ENCODE measurements around the gene SERTAD3.
"Not testable (repeated sequence)": the region's sequence is repeated elsewhere in the genome, so short reads cannot be mapped to it uniquely, and the experiment has no call there.

The SERTAD3 gene

DNA sequence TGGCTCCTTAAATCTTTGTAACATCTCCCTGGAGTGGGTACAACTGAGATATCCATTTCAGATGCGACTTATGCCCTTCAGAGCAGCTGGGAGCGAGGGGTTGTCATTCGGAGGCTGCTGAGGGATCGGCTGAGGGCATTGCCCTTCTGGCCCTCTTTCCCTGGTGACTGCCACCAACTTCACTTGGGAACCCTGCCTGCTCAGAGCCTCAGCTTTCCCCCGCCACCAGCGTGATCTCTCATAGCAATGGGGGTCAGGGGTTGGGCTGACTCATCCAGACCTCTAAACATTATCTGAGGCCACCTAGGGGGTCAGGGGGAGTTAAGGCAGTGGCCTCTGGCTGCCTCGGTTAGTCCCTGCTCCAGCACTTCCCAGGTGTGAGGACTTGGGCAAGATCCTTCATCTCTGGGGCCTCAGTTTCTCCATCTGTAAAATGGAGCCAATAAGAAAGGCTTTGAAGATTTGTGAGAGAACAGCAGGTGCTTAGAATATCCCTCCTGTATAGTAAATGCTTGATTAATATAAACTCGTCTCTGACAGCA is 32.1 kb downstream of the SERTAD3 start:
- in situ Hi-C loops (cut with MboI; ENCODE audit: low sequenced_read_pairs), result no loop called here

- in situ Hi-C loops (cut with MboI; ENCODE audit: low sequenced_read_pairs), result no loop called here
Measured at GRCh38 chr19:40411125-40411842, 32.9 kb downstream of the SERTAD3 start.

- in situ Hi-C loops (cut with MboI; ENCODE audit: low sequenced_read_pairs), result no loop called here
Measured at GRCh38 chr19:40410030-40410389, 34.1 kb downstream of the SERTAD3 start.

DNA sequence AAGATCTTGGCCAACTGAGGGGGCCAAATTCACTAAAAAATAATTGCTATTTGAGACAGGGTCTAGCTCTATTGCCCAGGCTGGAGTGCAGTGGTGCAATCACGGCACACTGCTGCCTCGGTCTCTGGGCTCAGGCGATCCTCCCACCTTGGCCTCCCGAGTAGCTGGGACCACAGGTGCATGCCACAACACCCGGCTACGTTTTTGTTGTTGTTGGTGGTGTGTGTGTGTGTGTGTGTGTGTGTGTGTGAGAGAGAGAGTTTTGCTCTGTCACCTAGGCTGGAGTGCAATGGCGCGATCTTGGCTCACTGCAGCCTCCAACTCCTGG is 35.6 kb downstream of the SERTAD3 start:
- in situ Hi-C loops (cut with MboI; ENCODE audit: low sequenced_read_pairs), result not testable (repeated sequence)

DNA sequence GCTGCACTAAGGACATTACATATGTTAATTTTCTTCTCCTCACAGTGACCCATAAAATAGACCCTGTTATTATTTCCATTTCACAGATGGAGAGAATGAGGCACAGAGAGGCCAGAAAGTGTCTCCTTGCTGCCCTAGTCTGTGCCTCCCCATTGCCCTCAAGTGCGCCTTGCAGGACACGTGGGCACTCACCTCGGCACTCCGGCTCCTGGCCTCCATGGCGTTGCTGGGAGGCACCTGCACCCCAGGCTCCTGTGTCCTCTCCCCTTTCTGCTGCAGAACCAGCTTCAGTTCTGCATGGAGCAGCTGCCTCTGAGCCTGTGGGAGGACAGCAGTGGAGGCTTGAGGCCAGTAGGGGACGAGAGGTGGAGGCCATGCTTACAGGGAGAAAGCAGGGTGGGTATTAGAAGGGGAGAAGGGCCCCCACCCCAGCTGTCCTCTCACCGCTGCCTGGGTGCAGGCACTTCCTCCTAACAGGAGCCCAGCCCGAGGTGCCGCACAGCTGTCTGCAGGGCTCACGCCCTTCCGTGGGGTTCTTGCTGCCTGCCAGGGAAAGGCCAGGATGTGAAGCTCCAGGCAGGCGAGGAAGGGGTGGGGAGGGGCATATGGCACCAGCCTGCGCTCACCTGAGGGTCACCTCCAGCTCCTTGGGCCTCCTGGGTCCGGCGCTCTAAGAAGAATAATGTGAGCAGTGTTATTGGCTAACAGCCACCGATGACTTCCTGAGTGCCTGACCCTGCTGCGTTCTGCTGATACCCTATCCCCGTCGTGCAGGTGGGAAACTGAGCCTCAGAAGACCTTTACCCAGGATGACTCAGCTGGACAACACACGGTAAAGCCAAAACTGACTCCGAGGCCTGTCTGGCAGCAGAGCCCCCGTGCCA is 36.2 kb downstream of the SERTAD3 start:
- in situ Hi-C loops (cut with MboI; ENCODE audit: low sequenced_read_pairs), result no loop called here

DNA sequence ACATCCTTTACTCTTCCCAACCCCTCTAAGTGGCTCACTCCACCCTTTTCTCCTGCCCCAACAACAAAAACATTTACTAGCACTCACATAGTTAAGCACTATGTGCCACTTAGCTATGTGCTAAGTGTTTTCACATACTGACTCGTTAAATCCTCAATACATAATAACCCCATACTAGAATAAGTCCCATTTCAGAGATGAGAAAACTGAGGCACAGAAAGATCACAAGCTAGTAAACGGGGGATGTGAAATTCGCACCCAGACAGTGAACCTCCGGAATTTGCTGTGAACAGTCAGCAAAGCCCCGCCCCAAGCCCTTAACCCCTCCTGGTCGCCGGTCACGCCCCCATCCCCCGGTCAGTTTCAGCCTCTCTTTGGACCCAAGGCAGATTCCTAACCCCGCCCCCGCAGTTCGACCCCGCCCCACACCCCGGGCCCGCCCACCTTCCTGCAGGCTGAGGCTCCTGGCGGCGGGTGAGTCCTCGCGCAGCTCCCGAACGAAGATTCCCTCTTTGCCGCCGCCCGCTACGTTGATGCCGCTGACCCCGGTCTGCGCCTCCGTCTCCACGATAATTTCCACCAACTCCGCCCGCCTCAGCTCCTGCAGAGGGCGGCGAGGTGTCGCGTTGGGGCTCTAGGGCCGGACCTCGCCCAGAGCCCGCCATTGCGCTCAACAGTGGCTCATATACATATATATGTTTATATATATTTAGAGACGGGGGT is 40.7 kb downstream of the SERTAD3 start:
- in situ Hi-C loops (cut with MboI; ENCODE audit: low sequenced_read_pairs), result no loop called here

DNA sequence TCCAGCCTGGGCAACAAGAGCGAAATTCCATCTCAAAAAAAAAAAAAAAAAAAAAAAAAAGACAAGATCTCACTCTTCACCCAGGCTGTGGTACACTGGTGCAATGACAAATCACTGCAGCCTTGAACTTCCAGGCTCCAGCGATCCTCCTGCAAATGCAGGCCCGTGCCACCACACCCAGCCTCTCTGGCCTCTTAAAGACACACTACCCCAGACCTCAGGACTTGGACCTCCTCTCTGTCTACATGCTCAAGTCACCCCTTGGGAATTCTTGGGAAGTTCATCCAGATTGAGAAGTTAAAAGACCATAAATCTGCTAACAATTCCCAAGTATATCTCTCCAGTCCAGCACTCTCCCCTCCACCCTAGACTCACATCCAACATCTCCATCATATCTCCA is 43.6 kb downstream of the SERTAD3 start:
- in situ Hi-C loops (cut with MboI; ENCODE audit: low sequenced_read_pairs), result no loop called here

- in situ Hi-C loops (cut with MboI; ENCODE audit: low sequenced_read_pairs), result no loop called here
Measured at GRCh38 chr19:40398417-40399131, 45.6 kb downstream of the SERTAD3 start.

DNA sequence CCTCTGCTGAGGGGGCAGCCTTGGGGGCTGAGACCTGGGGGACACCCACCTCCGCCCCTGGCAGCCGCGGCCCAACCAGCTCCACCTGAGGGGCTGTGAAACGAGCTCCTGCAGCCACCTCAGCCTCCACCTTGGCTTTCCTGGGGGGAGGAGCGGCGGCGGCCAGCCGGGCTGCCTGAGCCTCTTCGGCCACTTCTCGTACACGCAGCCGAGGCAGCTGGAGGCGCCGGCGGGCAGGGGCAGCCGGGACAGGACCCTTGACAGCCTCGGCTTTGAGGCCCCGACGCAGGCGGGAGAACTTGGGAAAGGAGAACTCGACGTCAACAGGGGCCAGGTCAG is 46.6 kb downstream of the SERTAD3 start:
- in situ Hi-C loops (cut with MboI; ENCODE audit: low sequenced_read_pairs), result no loop called here

GRCh38 chr19:40396886-40397567 is 47.1 kb downstream of the SERTAD3 start:
- in situ Hi-C loops (cut with MboI; ENCODE audit: low sequenced_read_pairs), result no loop called here

GRCh38 chr19:40395956-40396355 is 48.2 kb downstream of the SERTAD3 start:
- in situ Hi-C loops (cut with MboI; ENCODE audit: low sequenced_read_pairs), result no loop called here

DNA sequence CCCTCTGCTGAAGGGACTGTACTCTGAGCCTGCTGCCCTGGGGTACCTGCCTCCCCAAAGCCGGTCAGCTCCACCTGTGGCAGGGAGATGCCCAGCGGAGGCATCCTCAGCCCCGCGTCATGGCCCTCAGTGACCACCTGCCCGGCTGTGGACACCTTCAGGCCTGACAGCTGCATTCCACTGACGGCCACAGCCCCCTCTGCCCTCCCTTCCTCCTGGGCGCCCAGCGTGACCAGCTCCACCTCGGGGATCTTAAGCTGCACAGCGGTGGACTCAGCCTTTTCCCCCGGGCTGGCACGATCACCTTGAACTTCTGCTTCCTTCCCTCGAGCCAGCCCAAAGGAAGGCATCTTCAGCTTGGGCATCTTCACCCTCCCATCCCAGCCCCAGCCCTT is 49.3 kb downstream of the SERTAD3 start:
- in situ Hi-C loops (cut with MboI; ENCODE audit: low sequenced_read_pairs), result no loop called here

DNA sequence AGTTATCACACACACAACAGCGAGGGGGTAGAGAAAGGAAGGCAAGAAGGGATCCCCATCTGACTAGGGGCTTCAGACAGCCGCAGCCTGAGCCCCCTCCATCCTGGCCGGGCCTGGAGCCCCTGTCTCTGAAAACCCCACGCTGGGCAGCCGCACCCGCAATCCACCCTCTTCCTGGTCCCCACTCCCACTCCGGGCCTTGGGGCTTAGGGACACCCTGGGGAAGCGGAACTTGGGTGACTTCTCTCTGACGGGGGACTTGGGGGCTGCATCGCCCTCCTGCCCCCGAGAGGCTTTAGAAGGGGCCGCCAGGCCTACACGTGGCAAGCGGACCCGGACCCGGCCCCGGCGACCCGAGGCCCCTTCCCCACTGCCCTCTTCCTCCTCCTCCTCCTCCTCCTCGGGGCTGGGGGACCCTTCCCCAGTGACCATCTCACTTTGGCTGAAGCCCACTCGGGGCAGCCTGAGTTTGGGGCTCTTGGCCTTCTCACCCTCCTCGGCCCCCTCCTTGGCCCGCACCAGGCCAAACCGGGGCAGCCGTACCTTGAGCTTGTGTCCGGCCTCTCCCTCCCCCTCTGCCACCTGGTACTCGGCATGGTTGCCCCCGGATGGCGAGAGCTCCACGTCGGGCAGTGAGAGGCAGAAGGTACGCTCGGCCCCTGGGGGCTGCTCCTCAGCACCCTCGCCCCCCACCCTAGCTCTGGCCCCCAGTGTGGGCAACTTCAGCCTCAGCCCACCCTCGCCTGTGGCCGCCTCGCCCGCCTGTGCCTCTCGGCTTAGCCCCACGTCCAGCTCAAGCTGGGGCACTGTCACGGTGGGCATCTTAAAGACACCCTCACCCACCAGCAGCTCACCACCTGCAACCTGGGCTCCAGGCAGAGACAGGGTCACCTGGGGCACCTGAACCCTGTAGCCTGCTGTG is 50.0 kb downstream of the SERTAD3 start:
- in situ Hi-C loops (cut with MboI; ENCODE audit: low sequenced_read_pairs), result no loop called here

- in situ Hi-C loops (cut with MboI; ENCODE audit: low sequenced_read_pairs), result no loop called here
Measured at GRCh38 chr19:40392894-40393517, 51.1 kb downstream of the SERTAD3 start.

GRCh38 chr19:40392123-40392522 is 52.0 kb downstream of the SERTAD3 start:
- in situ Hi-C loops (cut with MboI; ENCODE audit: low sequenced_read_pairs), result no loop called here

All from hTERT RPE-1 (cell line).